ENCODE results near the gene ABCG8.

GRCh38 chr2:43874776-43875451 lies 36.1 kb downstream of the ABCG8 start:
- TF ChIP-seq POLR2A (IDR thresholded peaks at IDR 0.05; ENCODE audit: extremely low read depth, insufficient read length), result no peak
- no peak for TF ChIP-seq MAX (IDR thresholded peaks at IDR 0.05; ENCODE audit: low read depth, low read length)
- TF ChIP-seq CTCF (IDR thresholded peaks at IDR 0.05; ENCODE audit: low read depth, low read length), result no peak

Measured in NB4 (cell line).